ENCODE data around the gene SCO2. TPM values are rescaled to one million over a fixed set of nuclear protein-coding genes. Genes with fewer than 3 reads are reported as not detected.

The SCO2 gene
- total and polyA plus RNA-seq, 2 of the 4 experiments (the other 2 are of a cell fraction), result 1.3 to 1.9 TPM

DNA sequence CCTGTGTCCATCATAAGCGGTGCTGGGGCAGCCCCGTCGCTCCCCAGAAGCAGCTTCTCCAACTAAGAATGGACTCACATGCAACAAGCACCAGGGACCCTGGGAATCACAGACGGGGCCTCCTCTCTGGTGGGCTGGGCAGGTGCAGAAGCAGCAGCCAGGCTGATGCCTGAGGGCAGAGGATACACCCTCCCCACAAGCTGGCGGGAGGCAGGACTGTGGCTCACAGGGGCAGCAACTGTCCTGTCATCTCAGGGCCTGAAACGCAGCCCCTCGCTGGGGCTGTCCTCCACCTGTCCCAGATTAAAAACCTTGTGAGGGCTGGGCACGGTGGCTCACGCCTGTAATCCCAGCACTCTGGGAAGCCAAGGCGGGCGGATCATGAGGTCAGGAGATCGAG, 47.5 kb downstream of the SCO2 start:
- H3K79me1 ChIP-seq (ENCODE audit: low read depth in 1 of 2, low read length in 2 of 2), result peaks cover 3 to 15% of the 10 kb centered on the region in 2 experiments; a peak in 3 of 4 replicates
- no TSS peak for BruUV-seq (replicated peaks)
- H2AK5ac ChIP-seq (ENCODE audit: low read depth, low read length), result no peak overlapping the region
- TF ChIP-seq MAZ (IDR thresholded peaks at IDR 0.05; ENCODE audit: borderline replicate concordance, low read depth, low read length), result no peak
- no peak for TF ChIP-seq MAFK (IDR thresholded peaks at IDR 0.05; ENCODE audit: low read depth, low read length)
- no peak for TF ChIP-seq NFE2L2 (IDR thresholded peaks at IDR 0.05; ENCODE audit: low read depth, low read length)
- TF ChIP-seq, protein P1, sequence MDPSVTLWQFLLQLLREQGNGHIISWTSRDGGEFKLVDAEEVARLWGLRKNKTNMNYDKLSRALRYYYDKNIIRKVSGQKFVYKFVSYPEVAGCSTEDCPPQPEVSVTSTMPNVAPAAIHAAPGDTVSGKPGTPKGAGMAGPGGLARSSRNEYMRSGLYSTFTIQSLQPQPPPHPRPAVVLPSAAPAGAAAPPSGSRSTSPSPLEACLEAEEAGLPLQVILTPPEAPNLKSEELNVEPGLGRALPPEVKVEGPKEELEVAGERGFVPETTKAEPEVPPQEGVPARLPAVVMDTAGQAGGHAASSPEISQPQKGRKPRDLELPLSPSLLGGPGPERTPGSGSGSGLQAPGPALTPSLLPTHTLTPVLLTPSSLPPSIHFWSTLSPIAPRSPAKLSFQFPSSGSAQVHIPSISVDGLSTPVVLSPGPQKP (IDR thresholded peaks at IDR 0.05; ENCODE audit: borderline replicate concordance, low read depth, low read length), result no peak
- TF ChIP-seq CHD1 (IDR thresholded peaks at IDR 0.05; ENCODE audit: low read depth, low read length), result no peak
- no peak for TF ChIP-seq RCOR1 (IDR thresholded peaks at IDR 0.05; ENCODE audit: insufficient replicate concordance, low read length)
- no peak for TF ChIP-seq SMC3 (IDR thresholded peaks at IDR 0.05; ENCODE audit: low read depth, low read length)
- no peak for TF ChIP-seq MXI1 (IDR thresholded peaks at IDR 0.05; ENCODE audit: borderline replicate concordance, low read depth, low read length)
- no peak for TF ChIP-seq RAD21 (IDR thresholded peaks at IDR 0.05; ENCODE audit: low read length)
- no peak for TF ChIP-seq RFX5 (IDR thresholded peaks at IDR 0.05; ENCODE audit: low read depth, low read length)
- no peak for TF ChIP-seq CEBPB (IDR thresholded peaks at IDR 0.05; ENCODE audit: low read depth, low read length)
- TF ChIP-seq FOS (IDR thresholded peaks at IDR 0.05; ENCODE audit: low read depth, low read length), result no peak
- TF ChIP-seq, protein P2, sequence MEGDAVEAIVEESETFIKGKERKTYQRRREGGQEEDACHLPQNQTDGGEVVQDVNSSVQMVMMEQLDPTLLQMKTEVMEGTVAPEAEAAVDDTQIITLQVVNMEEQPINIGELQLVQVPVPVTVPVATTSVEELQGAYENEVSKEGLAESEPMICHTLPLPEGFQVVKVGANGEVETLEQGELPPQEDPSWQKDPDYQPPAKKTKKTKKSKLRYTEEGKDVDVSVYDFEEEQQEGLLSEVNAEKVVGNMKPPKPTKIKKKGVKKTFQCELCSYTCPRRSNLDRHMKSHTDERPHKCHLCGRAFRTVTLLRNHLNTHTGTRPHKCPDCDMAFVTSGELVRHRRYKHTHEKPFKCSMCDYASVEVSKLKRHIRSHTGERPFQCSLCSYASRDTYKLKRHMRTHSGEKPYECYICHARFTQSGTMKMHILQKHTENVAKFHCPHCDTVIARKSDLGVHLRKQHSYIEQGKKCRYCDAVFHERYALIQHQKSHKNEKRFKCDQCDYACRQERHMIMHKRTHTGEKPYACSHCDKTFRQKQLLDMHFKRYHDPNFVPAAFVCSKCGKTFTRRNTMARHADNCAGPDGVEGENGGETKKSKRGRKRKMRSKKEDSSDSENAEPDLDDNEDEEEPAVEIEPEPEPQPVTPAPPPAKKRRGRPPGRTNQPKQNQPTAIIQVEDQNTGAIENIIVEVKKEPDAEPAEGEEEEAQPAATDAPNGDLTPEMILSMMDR (conservative IDR thresholded peaks at IDR 0.05; ENCODE audit: low read depth, low read length), result no peak
- no peak for TF ChIP-seq BHLHE40 (IDR thresholded peaks at IDR 0.05; ENCODE audit: low read depth, low read length)
- TF ChIP-seq, protein P3, sequence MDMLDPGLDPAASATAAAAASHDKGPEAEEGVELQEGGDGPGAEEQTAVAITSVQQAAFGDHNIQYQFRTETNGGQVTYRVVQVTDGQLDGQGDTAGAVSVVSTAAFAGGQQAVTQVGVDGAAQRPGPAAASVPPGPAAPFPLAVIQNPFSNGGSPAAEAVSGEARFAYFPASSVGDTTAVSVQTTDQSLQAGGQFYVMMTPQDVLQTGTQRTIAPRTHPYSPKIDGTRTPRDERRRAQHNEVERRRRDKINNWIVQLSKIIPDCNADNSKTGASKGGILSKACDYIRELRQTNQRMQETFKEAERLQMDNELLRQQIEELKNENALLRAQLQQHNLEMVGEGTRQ (IDR thresholded peaks at IDR 0.05; ENCODE audit: low read depth, low read length), result no peak
- no peak for TF ChIP-seq POLR2A (IDR thresholded peaks at IDR 0.05; ENCODE audit: low read depth, low read length)
- in situ Hi-C loops (cut with MboI; ENCODE audit: low sequenced_read_pairs), result no loop called here
- no peak overlapping the region for H4K5ac ChIP-seq (ENCODE audit: low read depth, low read length)
- ChIA-PET POLR2A (ENCODE audit: unreplicated experiment) (no interaction called here), CTCF (no interaction called here)
- no peak overlapping the region for H2BK120ac ChIP-seq (ENCODE audit: low read depth, low read length)
- H4K91ac ChIP-seq (ENCODE audit: insufficient read depth, low read depth, low read length), result no peak overlapping the region
- no peak overlapping the region for H3K18ac ChIP-seq (ENCODE audit: low read depth, low read length)
- peaks cover 2% of the 10 kb centered on the region; the same call in 1 of the 2 replicates for H3K36me3 ChIP-seq (ENCODE audit: control insufficient read depth, insufficient read depth, low read length)
- no peak overlapping the region for H3K9ac ChIP-seq (ENCODE audit: low read depth, low read length)
- H3K23ac ChIP-seq (ENCODE audit: low read depth, low read length), result no peak overlapping the region
- dilution Hi-C loops (cut with HindIII; ENCODE audit: low sequenced_read_pairs, unreplicated experiment), result no loop called here
- H2AFZ ChIP-seq (replicated peaks; ENCODE audit: low read length, poor library complexity), result no peak overlapping the region
- H4K8ac ChIP-seq (ENCODE audit: low read depth in 2 of 2, low read length in 2 of 2), result no peak overlapping the region
- H3K4me1 ChIP-seq (ENCODE audit: control insufficient read depth, insufficient read depth, low read length), result peaks cover 10% of the 10 kb centered on the region
- no peak overlapping the region for H3K4me3 ChIP-seq (ENCODE audit: insufficient read depth, low read depth, low read length)
- H4K20me1 ChIP-seq (ENCODE audit: insufficient read depth, low read length), result peaks cover 14% of the 10 kb centered on the region
- H3K4me2 ChIP-seq (ENCODE audit: low read depth, low read length), result no peak overlapping the region
- WGBS, 2 experiments (ENCODE audit: extremely low coverage in 2 of 2, insufficient read length in 1 of 2), result 94% methylated on average over 6 of the region's 12 CpGs; no CpG with 5 or more reads in 1 of the 2 experiments
- no peak overlapping the region for H2BK15ac ChIP-seq (ENCODE audit: low read depth, low read length)
- no peak overlapping the region for H2BK20ac ChIP-seq (ENCODE audit: low read depth, low read length)
- no peak overlapping the region for H2BK5ac ChIP-seq (ENCODE audit: low read depth, low read length, poor library complexity, severe bottlenecking)
- DNase-seq (no peak), ATAC-seq (ENCODE audit: low read depth) (no peak)
- H3K9me3 ChIP-seq (ENCODE audit: control insufficient read depth, insufficient read depth, low read length), result no peaks in the 10 kb centered on the region
- no peak overlapping the region for H2AK9ac ChIP-seq (replicated peaks; ENCODE audit: low read depth, low read length, poor library complexity)
- intact Hi-C loops (cut with micrococcal nuclease), result no loop called here
- no peak overlapping the region for H3K56ac ChIP-seq (ENCODE audit: extremely low read depth, insufficient read depth, low read length)
- H3K27ac ChIP-seq (ENCODE audit: insufficient read depth, low read length), result no peak overlapping the region
- H3K14ac ChIP-seq (replicated peaks; ENCODE audit: low read depth, low read length), result no peak overlapping the region
- H3K27me3 ChIP-seq (ENCODE audit: control insufficient read depth, insufficient read depth, low read length), result peaks cover 21% of the 10 kb centered on the region
- H3K9me1 ChIP-seq (ENCODE audit: insufficient read depth, low read length), result peaks cover 5% of the 10 kb centered on the region
- H3K4ac ChIP-seq (ENCODE audit: low read depth, low read length), result no peak overlapping the region
